Medulla oblongata (tissue), 1 donor: Measurements from ENCODE around the gene FCN2.
"Not testable (repeated sequence)": the region's sequence is repeated elsewhere in the genome, so short reads cannot be mapped to it uniquely, and the experiment has no call there.

ENCODE experiments used
- DNase-seq: peaks from one replicate; pipeline ENCODE4 v3.0.0-alpha.2; 2015; ENCODE audit errors: extremely low spot score

Gene FCN2

DNA sequence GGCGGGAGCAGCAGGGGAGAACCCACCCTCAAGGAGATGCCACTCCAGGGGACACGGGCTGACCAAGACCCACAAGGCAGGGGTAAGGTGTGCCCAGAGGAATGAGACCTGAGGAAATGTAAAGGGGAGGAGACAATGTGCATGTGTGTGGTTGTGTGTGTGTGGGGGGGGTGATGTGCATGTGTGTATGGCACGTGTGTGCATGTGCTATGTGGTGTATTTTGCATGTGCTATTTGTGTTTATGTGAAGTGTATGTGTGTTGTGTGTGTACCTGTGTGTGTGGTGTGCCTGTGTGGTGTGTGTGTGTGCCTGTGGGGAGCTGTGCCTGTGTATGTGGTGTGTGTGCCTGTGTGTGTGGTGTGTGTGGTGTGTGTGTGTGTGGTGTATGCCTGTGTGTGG lies 33.5 kb upstream of the FCN2 start:
- DNase-seq = no peak

DNA sequence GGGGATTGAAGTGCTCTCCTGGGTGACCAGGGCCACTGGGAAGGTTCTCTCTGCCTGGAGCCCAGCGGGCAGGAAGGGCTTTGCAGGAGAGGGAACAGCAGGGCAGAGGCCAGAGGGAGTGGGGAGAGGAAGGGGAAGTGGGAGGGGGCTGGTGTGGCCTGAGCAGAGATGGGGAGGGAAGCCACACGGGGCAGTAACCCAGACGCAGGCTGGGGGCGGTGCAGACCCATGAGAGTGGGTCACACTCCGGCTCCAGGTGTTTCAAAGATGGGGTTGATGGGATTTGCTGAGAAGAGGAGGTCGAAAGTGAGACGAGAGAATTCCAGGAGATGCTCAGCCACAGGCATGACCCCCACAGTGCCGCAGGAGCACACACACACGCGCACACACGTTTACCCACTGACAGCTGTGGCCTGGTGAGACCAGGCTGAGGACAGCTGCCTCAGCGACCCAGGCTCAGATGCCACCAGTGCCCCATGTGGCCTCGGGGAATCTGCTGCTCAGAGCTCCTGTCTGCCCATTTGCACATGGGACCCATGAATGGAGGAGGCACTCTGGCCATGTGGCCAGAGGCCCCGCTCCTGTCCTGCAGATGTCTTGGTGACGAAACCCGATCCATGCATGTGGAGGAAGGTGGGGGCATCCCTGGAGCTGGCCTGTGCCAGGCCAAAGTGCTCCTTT lies 32.7 kb upstream of the FCN2 start:
- no peak for DNase-seq

DNA sequence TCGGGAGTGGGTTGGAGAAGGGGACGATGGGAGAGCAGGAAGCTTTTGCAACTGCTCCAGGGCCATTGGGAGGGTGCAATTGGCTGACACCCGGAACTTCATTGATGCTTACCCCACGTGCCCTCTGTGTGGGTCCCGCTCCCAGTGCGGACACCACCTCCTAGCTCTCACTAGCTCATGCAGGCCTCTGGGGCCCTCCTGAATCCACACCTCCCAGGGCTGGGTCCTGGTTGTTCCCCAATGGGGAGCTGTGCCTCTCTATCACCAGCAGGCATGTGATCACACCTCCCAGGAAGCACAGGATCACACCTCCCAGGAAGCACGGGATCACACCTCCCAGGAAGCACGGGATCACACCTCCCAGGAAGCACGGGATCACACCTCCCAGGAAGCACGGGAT lies 32.1 kb upstream of the FCN2 start:
- no peak for DNase-seq

DNA sequence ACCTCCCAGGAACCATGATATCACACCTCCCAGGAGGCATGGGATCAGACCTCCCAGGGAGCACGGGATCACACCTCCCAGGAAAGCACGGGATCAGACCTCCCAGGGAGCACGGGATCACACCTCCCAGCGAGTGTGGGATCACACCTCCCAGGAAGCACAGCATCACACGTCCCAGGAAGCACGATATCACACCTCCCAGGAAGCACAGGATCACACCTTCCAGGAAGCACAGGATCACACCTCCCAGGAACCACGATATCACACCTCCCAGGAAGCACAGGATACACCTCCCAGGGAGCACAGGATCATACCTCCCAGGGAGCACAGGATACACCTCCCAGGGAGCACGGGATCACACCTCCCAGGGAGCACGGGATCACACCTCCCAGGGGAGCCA lies 30.0 kb upstream of the FCN2 start:
- DNase-seq = no peak

DNA sequence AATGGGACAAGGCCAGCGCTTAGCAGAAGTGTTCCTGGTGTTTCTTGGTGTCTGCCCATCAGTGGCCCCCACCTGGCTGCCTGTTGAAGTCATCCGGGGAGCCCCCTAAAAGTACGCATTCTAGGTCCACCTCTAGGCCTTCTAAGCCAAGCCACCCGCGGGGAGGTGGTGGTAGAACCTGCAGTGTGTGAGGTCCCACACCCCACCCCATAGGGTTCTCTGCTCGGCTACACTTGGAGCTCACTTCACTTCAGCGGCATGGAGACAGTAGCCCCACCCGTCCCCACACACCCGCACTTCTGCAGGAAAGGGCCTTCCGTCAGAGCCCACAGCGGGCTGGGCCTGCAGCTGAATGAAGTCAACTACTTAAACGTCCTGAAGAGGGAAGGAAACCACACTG lies 29.6 kb upstream of the FCN2 start:
- DNase-seq = no peak

DNA sequence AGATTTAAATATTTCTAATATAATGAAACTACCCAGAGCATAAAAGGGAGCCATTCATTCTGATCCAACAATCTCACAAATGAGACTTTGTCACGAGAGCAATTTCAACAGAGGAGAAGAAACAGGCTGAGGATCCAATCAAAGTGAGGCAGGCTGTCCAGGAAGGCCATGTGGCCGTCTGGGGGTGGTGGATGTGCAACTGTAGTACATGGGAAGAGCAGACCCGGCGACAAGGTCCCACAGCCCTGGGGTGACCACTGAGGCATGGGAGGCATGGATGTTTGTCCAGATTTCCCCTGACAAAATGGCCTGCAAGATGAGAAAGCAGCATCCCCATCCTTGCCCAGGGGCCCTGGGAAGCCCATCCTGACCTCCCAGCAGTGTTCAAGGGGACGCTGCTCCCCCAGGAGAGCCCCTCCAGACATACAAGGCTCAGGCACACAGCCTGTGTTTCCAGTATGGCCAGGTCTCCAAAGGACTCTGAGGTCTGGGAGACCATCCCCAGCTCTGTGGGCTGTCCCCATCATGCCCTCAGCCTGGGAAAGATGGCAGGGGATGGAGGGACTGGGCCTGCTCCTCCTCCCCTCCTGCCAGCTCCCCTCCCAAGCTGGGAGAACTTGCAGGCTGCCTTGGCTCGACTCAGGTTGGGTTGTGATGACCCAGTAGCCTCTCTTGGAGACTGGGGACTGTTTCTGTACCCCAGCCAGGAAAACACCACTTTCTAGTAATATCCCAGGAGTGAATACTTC lies 27.5 kb upstream of the FCN2 start:
- no peak for DNase-seq

DNA sequence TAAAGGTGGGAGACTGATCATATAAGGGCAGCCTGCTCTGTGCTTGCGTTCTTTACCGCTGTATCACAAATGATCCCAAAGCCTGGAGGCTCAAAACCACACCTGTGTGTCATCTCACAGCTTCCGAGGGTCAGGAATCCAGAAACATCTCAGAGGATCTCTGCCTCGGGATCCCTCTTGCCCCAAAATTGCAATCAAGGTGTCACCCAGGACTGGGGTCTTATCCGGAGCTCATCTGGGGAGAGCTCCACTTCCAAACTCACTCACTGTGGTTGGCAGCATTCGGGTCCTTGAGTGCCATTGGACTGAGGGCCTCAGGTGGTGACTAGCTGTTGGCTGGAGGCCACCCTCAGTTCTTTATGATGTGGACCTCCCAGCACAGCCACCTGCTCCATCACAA lies 26.7 kb upstream of the FCN2 start:
- no peak for DNase-seq

DNA sequence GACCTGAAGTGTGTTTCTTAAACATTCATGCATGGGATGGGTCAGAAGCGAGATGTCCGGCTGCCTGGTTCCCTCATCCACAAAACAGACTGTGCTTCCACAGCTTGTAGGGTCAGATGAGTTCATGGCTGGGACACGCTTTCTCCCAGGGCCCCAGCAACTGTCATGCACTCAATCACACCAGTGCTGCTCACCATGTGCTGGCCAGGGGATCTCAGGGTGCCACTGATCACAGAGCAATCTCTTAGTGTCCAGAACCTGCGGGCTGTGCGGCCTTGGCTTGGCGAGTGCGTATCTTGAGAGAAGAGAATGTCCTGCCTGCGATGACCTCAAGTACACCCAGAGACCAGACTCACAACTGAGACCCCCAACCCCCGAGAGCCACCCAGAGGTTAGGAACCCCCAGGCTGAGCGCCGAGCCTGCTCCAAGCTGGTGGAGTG lies 26.0 kb upstream of the FCN2 start:
- no peak for DNase-seq

DNA sequence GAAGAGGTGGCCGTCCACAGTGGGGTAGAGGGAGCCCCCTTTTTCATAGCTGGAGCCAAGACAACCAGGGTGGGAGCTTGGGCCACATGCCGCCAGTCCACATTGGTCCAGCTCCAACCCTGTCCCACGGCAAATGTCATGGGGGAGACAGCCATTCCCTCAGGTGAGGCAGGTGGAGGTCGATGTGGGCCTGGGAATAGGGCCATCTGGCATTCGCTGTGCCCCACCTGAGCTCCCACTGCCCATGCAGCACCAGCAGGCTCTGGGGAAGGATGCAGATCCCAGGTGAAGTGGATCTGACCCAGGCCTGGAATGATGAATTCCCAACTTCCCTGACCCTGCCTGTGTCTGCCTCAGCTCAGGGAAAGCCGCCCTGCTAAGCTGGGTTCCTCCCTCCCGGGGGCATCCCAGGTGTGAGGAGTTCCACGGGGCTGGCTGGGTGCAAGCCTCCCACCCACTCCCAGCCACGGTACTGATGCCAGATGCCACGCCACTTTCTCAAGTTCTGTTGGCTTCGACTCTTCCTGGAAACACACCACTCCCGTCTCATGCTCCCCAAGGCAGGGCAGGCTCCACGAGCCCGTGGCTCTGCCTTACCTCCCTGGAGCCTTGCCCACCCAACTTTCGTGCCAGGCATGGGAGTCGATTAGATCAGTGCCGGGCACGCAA lies 25.2 kb upstream of the FCN2 start:
- no peak for DNase-seq

DNA sequence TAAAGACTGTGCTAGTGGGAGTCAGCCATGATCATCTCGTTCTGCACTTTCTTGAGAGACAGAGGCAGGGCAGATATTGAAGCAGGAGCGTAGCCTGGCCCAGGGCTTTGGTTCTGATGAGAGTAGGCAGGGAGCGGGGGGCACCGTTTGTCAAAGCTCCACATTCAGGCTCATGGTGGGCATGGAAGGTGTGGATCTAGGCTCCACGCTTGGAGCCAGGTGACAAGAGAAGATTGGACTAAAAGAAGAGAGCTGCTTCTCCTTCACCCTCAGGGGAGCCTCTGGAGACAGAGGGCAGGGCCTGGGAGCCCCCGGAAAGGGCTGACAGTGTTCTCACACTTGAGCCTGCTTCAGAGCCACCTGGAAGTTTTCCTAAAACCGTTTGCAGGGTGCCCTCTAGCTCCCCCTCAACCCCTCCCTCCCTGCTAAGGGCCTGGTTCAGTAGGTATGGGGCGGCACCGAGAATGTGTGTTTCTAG lies 24.7 kb upstream of the FCN2 start:
- DNase-seq = no peak

DNA sequence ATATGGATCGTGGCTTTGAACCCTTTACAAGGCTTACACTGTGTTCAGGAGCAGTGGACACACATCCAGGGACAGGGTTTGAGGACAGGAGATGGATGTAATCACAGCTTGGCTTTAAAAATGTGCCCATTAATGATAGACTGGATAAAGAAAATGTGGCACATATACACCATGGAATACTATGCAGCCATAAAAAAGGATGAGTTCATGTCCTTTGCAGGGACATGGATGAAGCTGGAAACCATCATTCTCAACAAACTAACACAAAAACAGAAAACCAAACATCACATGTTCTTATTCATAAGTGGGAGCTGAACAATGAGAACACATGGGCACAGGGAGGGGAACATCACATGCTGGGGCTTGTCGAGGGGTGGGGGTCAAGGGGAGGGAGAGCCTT lies 23.2 kb upstream of the FCN2 start:
- DNase-seq = not testable (repeated sequence)

DNA sequence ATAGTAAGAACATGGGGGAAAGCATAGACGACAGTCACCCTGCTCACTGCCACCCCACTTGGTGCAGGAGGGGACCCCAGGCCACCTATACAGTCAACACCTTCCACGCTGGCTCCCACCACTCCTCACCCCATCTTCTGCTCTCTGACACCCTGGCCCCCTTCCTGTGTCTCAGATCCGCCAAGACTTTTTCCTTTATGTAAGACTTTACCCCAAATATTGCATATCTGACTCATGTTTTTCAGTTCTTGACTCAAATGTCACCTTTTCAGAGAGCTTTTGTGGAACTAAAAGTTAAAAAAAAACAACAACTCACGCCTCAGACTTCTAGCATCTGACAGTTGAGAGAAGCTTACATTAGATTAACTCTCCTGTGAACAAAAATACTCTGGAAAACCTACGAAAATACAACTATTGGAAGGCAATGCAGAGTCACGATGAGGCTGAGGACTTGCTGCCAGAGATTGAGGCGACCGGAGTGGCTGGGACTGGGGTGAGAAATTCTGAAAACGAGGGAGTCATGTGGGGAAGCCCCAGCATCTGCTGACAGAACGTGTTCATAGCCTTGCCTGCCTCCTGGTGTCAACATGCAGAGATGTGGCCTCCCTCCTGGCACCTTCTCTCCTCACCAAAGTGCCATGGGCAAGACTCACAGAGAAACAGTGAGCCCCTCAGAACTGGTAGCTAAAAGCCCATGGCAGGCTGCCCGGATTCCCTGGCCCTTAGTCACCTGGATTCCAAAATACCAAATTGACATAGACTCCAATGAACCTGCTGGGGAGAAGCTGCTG lies 22.4 kb upstream of the FCN2 start:
- no peak for DNase-seq

DNA sequence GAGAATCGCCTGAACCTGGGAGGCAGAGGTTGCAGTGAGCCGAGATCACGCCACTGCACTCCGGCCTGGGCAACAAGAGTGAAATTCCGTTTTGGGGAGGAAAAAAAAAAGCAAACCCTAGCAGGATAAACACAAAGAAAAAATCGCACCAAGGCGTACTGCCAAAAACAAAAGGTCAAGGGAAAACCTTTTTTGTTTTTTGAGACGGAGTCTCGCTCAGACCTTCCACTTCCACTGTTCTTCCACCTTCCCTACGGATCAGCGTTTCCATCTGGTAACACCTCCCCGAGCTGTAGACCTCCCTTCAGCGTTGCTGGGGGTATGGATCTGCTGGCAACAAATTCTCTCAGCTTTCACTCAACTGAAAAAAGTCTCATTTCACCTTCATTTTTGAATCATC lies 20.1 kb upstream of the FCN2 start:
- DNase-seq = no peak

DNA sequence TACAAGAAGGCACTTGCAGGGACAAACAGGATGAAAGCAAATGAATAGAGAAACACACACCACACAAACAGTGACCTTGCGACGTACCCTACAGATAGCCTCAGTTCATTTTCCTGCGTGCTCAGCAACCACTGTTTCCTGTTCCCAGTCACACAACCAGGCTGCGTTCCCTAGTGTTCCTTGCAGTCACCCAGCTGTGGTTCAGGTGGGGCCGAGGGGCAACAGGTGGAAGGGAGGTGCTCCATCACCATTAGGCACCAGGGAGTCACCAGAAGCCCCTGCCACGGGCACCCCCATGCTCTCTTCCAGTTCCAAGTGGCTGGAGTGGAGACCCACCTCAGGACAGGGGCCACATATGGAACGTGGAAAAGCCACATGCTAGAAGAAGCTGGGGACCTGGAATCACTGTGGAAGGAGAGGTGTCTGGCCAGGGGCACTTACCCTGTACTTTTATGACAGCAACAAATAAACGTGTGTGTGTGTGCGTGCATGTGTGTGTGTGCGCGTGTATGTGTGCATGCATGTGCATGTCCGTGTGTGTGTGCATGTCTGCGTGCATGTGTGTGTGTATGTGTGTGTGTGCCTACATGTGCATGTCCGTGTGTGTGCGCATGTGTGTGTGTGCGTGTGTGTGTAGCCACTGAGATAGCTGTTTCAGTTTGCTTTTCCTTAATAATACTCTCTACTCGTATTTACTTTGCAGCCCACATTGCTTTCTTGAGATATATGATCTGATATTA lies 18.8 kb upstream of the FCN2 start:
- no peak for DNase-seq

DNA sequence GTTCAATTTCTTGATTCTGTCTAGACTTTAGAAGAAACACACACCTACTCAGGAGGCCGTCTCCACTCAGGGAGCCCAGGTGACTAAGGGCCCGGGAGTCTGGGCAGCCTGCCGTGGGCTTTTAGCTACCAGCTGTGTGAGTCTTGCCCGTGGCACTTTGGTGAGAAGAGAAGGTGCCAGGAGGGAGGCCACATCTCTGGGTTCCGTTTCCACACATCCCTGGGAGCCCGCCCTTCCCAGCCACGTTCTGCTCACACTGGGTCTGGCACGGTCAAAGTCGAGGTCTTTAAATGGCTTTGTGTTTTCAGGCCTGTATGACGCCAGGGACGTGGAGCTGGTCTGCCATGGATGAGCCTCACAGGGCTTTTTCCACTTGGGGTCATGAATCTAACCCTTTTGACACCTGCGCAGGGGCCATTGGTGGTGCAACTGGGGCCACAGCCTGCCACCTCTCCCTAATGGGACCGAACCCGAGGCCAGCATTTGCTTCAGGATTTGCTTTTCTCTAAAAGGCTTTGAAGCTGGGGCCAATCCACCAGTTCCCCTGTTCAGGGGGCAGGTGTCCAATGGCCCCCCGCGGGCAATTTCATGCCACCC lies 17.2 kb upstream of the FCN2 start:
- no peak for DNase-seq

DNA sequence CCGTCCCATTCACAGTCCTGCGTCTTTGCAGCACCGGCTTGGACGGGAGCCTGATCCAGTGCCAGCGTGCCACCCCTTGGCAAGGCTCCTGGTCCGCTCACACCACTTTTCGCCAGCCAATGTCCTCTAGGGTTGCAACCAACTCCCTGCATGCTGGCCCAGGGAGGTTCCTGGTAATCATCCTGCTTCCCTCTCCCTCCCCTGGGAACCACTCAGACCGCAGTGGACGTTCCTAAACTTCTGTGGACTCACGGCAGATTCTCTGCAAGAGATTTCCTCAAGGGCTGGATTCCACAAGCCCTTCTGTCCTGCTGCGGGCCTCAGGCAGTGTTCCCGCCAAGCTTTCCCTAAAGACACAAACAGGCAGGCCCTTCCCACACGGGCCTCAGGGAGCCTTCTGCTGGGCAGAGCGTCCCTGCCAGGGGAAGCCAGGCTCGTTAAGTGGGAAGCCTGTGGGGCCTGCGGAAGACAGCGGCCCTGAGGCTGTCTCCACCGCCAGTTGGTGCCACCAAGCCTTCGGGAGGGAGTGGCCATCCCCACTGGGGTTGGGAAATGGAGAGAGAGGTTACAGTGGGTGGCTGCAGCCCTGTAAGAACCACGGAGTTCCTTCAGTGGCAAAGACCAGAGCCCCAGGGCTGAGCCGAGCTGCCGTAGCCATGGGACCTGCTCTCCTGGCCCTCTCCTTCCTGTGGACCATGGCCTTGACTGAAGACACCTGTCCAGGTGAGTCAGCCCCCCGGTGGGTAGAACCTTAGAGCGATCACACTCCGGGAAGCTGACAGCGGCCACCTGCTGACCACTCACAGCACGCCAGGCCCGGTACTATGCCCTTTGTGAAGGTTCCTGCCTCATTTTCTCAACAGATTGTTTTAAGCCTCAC lies 16.4 kb upstream of the FCN2 start:
- DNase-seq = no peak

DNA sequence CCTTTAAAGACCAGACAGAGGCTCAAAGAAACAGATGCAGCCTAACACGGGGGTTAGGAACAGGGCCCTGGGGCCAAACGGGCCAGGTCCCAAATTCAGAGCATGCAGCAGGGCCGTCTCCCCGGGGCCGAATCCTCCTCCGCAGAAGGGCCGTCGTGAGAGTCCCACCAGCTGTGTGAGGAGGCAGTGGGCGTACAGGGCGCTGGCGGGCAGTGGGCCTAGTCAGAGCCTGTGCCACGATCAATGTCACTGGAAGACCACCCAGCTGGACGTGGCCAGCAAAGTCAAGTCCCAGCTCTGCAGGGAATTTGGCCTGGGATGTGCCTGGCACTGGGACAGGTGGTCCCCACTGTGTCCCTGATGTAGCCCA lies 15.8 kb upstream of the FCN2 start:
- no peak for DNase-seq

DNA sequence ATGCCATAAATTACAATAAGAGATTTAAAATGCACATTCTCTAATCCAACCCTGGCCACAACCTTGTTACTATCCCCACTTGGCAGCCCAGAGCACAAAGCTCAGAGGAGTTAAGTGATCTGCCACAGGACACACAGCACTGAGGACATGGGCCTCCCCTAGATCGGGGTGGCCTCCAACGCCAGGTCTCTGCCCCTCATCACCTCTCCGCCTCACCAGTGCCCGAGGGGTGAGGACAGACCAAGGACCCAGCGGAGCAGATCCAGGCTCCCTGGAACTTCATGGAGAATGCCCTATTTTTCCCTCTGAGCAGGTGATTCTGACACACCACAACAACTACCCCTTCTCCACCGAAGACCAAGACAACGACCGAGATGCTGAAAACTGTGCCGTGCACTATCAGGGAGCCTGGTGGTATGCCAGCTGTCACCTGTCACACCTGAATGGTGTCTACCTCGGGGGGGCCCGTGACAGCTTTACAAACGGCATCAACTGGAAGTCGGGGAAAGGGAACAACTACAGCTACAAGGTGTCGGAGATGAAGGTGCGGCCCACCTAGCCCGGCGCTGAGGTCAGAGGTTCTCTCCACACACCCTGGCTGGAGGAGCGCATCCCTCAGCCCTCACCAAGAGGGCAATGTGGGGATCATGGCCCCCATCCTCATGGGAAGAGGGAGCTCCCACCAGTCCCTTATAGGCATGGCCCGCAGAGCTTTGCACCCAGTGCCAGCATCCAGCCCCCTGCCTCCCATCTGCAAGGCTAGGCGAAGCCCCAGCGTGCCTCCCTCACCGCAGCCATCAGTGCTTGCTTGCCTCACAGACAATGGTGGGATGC lies 12.5 kb upstream of the FCN2 start:
- DNase-seq = no peak
